Measurements from ENCODE around the gene KRTAP4-3.
"Not testable (repeated sequence)": the region's sequence is repeated elsewhere in the genome, so short reads cannot be mapped to it uniquely, and the experiment has no call there.

KRTAP4-3 gene

DNA sequence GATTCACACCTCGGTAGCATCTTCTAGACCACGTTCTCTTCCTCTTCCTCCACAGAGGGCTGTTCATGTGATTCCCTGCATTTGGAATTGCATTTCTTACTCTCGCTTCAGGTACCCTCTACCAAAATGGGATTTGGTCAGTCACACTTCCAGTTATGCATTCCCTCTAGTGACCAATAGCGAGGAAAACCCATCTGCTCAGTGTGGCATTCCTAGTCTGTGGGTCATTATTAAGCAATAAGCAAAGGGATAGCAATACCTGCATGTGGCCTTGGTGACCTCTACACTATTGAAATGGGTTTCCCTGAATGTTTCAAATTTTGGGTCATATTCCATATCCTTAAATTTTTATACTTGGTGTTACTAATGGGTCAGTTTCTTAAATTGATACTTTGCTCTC, 18.0 kb downstream of the KRTAP4-3 start:
- no peak for DNase-seq

- no peak for DNase-seq
Measured at GRCh38 chr17:41149652-41149985, 18.4 kb downstream of the KRTAP4-3 start, which contains the start of gene KRTAP4-5. KRTAP4-5 (minus strand) TSS chr17:41149825; CDS start chr17:41149767, 58 bp downstream.

GRCh38 chr17:41148971-41149651, 18.9 kb downstream of the KRTAP4-3 start:
- DNase-seq, result not testable (repeated sequence)

DNA sequence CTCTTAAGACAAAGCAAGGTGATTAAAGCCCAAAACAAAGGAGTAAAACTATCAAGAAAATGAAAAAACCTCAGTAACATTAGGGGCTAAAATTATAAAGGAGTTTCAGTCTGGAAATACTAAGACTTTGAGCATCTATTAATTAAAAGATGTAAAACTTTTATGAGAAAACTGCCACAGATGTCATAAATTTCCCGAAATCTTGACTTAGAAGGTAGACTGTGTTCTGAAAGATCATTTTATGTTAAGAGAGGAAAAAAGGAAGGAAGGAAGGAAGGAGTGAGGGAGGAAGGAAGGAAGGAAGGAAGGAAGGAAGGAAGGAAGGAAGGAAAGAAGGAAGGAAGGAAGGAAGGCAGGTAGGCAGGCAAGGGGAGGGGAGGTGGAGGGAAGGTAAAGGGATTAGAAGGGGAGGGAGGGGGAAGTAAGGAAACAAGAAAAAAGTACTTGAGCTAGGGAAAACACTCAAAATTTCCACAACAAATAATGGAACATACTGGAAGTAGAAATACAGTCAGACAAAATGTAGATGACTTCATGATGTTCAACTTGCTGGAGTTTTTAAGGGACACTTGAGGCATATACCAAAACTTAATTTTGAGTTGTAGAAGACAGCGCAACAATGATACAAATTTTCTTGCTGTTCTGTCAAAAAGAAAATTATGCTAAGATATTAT, 20.4 kb downstream of the KRTAP4-3 start:
- DNase-seq, result no peak

GRCh38 chr17:41145261-41145660, 22.8 kb downstream of the KRTAP4-3 start:
- DNase-seq, result no peak

DNA sequence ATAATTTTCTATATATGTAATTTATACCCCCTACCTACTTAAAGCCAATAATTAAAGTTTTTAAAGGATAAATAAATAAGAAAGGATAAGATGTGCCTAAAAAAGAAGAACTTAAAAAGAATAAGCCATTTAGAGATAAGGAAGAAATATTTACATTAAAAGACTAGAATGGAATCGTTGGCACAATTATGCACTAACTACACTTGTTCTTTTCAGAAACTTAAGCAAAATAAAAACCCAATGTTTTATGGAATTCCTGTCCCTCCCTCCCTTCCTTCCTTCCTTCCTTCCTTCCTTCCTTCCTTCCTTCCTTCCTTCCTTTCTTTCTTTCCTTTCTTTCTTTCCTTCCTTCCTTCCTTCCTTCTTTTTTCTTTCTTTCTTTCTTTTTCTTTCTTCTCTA, 23.2 kb downstream of the KRTAP4-3 start:
- no peak for DNase-seq

DNA sequence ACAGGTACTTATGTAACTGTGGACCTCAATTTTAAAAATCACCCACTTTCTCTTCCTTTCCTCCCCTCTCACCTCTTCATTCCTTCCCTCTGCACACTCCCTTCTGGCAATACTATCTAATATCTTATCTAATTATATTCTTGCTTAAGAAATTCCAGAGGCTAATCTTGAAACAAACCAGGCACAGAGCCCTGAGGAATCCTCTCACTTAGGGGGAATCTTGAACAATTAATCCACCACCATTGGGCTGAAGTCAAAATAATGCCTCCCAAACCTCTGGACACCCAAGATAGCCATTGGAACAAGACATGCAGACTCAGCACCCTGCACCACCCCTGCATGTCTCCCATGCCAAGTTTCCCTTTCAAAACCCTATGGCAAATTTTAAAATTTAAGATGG, 26.7 kb downstream of the KRTAP4-3 start:
- DNase-seq, result no peak

- peak; percentile 31 for DNase-seq
Measured at GRCh38 chr17:41140360-41141131, 27.5 kb downstream of the KRTAP4-3 start, which contains the start of gene KRTAP4-6. KRTAP4-6 (minus strand) TSS chr17:41140544; CDS start chr17:41140487, 57 bp downstream.

GRCh38 chr17:41139865-41140264, 28.2 kb downstream of the KRTAP4-3 start:
- DNase-seq, result not testable (repeated sequence)

- DNase-seq, result no peak
Measured at GRCh38 chr17:41133880-41134735, 33.9 kb downstream of the KRTAP4-3 start.

- DNase-seq, result no peak
Measured at GRCh38 chr17:41131979-41132378, 36.0 kb downstream of the KRTAP4-3 start.

DNA sequence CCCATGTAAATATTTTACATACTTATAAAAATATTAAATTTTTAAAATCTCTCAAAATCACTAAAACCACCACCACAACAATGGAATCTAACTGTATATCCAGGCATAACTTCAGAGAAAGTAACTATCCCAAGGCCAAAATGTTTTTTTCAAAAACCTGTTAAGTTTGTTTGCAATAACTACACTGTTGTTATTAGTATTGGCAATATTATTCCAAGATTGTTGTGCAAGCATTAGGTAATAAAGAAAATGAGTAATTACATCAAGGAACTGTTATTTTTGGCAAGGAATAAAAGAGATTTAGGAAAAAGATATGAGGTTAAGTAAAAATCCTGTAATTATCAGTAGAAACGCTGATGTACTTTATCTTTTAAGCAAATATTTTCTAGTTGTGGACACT, 40.6 kb downstream of the KRTAP4-3 start:
- no peak for DNase-seq

DNA sequence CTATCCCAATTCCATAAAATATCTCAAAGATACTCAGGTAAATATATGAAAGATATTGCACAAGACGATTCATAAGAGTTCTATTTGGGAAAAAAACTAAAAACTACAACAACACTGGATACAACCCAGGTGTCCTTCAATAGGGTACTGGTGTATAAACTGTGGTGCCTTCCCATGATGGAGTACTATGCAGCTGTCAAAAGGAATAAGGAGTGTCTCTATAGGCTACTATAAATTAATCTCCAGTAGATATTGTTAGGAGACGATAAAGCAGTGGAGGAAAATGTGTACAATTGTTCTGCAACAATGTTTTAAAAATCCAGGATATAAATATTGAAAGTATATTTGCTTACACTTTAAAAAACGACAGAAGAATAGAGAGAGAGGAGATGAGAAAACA, 41.6 kb downstream of the KRTAP4-3 start:
- DNase-seq, result no peak

- no peak for DNase-seq
Measured at GRCh38 chr17:41125064-41125463, 43.0 kb downstream of the KRTAP4-3 start.

GRCh38 chr17:41123991-41124371, 44.0 kb downstream of the KRTAP4-3 start, which contains the start of gene KRTAP4-12:
KRTAP4-12 (minus strand) TSS chr17:41124182; CDS start chr17:41124122, 60 bp downstream.
- DNase-seq, result not testable (repeated sequence)

- DNase-seq, result not testable (repeated sequence)
Measured at GRCh38 chr17:41123292-41123990, 44.6 kb downstream of the KRTAP4-3 start.

- DNase-seq, result no peak
Measured at GRCh38 chr17:41121742-41122141, 46.3 kb downstream of the KRTAP4-3 start.

- peak; percentile 14 for DNase-seq
Measured at GRCh38 chr17:41119696-41120690, 48.0 kb downstream of the KRTAP4-3 start.

GRCh38 chr17:41118721-41119120, 49.3 kb downstream of the KRTAP4-3 start:
- DNase-seq, result no peak

DNA sequence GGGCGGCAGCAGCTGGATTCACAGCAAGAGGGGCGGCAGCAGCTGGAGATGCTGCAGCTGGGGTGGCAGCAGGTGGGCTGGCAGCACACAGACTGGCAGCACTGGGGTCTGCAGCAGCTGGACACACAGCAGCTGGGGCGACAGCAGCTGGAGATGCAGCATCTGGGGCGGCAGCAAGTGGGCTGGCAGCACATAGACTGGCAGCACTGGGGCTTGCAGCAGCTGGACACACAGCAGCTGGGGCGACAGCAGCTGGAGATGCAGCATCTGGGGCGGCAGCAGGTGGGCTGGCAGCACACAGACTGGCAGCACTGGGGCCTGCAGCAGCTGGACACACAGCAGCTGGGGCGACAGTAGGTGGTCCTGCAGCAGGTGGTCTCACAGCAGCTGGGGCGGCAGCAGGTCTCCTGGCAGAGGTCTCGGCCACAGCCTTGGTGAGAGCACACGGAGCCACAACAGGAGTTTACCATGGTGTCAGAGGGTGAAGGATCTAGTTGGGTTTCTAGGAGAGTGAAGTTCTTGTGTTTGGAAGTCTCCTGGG, 50.1 kb downstream of the KRTAP4-3 start, which contains the start of gene KRTAP4-11:
KRTAP4-11 (minus strand) TSS at position 528 of the 541 bp plus-strand sequence; CDS start at position 470, 58 bp downstream.
- DNase-seq, result not testable (repeated sequence)
